HG02973 (cell line): ENCODE data around the gene PJA2.
"Not testable (repeated sequence)": the region's sequence is repeated elsewhere in the genome, so short reads cannot be mapped to it uniquely, and the experiment has no call there.

Experiments used
- ATAC-seq: cut with Tn5 transposase; IDR thresholded peaks from one replicate; pipeline ENCODE4 v1.9.1; 2021; ENCODE audit warnings: moderate library complexity; ENCODE audit not compliant: unreplicated experiment

The PJA2 gene, protein sequence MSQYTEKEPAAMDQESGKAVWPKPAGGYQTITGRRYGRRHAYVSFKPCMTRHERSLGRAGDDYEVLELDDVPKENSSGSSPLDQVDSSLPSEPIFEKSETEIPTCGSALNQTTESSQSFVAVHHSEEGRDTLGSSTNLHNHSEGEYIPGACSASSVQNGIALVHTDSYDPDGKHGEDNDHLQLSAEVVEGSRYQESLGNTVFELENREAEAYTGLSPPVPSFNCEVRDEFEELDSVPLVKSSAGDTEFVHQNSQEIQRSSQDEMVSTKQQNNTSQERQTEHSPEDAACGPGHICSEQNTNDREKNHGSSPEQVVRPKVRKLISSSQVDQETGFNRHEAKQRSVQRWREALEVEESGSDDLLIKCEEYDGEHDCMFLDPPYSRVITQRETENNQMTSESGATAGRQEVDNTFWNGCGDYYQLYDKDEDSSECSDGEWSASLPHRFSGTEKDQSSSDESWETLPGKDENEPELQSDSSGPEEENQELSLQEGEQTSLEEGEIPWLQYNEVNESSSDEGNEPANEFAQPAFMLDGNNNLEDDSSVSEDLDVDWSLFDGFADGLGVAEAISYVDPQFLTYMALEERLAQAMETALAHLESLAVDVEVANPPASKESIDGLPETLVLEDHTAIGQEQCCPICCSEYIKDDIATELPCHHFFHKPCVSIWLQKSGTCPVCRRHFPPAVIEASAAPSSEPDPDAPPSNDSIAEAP

DNA sequence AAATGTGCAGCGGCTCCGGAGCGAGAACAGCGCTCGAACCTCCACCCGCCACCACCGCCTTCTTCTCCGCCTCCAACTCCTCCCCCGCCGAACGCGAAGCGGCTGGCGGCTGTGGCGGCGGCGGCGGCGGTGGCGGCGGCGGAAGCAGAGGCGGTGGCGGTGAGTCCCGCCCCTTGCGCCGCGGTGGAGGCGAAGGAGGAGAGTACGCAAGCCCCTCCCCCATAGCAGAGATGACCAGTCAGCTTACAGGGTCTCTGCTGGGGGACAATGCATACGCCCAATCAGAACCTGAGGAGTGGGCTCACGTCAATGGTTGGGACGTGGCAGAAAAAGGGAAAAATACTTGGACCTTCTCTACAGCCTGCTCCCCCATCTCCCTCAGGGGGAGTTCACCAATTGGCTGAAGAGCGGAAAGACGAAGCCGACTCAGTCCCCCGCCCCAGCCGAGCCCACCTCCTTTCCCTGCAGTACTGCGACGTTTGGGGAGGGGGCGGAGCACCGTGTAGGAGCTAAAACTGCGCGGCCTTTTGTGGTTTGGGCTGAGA, at the start of gene PJA2:
PJA2 (minus strand) TSS at position 131 of the 545 bp plus-strand sequence. CDS start 26,541 bp downstream, outside the sequence.
- ATAC-seq: peak; percentile 80

DNA sequence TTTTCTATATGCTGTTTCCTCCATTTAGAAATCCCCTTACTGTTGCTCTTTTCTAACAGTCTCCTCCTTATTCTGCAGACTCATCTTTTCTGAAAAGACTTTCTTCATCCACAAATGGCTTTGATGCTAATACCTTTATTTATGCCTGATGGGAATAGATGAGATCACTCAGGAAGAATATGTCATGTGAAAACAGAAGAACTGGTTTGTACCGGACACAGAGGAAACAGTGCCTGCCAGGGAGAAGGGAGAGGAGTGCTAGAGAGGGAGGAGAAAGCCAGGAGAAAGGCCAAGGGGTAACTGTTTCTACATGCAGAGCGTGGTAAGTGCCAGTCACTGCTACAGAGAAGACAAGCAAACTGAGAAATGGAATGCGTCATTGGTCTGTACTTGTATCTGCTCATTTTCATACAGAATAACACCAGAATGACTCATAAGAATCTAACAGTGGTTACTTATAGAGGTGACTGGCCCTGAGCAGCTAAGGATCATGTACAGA, 45.9 kb upstream of the PJA2 start:
- ATAC-seq: peak; percentile 100

DNA sequence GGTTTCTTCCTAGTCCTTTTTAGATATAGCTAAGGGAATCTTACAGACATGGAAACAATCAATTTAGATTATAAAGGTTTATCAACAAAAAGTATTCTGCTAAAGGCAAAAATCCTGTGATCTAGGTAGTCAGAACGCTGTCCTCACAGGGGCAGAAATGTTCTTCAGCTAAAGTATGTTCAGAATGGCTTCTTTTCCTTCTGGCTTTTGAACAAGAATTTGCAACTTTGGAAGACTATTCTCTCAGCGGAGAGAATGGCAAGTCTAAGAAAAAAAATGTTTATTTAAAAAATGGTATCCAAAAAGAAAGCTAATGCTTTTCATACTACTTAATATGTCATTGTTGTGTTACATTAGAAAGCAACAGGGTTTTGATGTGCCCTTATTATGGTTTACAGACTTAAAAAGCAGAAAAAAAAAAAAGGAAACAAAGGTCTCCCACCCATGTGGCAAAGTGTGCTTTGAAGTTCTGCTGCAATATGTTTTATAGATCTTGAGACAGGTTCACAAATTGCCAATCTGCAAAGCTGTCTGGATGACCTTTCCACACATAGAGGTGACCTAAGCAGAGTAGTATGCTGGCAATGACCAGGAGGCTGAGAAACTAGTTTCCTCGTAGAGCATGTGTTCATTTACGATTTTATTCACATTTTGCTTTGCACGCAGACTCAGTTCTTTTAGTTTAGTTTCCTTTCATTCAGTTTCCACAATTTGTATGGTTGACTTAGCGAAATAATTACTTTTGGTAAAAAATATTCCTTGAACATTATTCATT, 45.1 kb upstream of the PJA2 start:
- ATAC-seq: no peak

GRCh38 chr5:109453251-109453650, 43.5 kb upstream of the PJA2 start:
- no peak for ATAC-seq

GRCh38 chr5:109452661-109453060, 42.9 kb upstream of the PJA2 start:
- no peak for ATAC-seq

- no peak for ATAC-seq
Observed at GRCh38 chr5:109451146-109451545, 41.4 kb upstream of the PJA2 start.

DNA sequence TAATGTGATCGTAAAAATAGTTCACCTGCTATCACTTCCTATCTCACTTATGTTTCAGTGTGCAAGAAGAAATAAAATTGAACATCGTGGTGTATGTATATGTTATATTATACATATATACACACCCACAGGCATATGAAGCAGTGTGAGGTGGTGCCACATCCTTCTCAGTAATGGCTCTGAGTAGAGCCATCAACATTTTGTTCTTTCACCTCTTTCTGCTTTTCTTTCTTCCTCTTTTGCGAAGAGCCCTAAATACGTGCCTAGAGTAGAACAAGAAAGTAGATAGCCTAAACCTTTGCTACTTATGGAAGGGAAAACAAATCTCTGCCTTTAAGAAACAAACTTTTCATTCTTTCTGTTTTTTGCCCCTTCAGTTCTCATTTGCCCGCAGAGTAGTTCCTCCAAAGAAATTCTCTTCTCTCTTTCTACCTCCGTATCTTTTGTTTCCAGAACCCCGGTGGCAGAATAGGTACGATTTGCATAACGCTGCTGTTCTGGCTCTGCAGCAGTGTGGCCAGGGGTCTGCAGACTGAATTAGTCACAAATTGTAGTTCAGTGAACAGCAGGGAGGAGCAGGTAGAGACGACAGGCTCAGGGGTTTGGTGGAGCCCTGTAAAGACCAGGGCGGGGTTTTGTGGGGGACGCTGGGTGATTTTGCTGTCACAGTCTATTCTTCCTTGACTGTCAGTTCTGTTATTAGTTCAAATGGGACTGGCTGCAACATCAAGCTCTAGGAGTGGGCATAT, 40.5 kb upstream of the PJA2 start:
- no peak for ATAC-seq

GRCh38 chr5:109448838-109449237, 39.1 kb upstream of the PJA2 start:
- ATAC-seq: no peak

- no peak for ATAC-seq
Observed at GRCh38 chr5:109439590-109439989, 29.8 kb upstream of the PJA2 start.

DNA sequence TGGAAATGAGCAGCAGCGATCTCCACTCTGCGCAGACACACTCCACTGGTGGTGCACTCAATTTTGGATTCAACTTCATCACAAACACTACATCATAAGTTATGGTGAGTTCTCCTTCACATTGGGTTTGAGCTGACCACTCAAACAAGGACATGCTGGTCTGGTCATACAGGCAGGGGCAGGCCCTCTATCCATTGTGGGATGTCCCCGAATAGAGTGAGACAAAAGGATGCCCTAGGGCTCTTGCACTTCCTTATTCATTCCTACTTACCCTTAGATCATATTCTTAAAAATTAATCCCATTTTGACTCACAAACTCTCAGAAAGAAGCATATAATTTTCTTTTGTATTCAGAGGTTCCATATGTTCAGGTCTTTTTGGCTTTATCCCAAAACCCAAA, 16.3 kb upstream of the PJA2 start:
- ATAC-seq: no peak

- ATAC-seq: not testable (repeated sequence)
Observed at GRCh38 chr5:109425521-109425920, 15.7 kb upstream of the PJA2 start.

- ATAC-seq: no peak
Observed at GRCh38 chr5:109421956-109422355, 12.2 kb upstream of the PJA2 start.

DNA sequence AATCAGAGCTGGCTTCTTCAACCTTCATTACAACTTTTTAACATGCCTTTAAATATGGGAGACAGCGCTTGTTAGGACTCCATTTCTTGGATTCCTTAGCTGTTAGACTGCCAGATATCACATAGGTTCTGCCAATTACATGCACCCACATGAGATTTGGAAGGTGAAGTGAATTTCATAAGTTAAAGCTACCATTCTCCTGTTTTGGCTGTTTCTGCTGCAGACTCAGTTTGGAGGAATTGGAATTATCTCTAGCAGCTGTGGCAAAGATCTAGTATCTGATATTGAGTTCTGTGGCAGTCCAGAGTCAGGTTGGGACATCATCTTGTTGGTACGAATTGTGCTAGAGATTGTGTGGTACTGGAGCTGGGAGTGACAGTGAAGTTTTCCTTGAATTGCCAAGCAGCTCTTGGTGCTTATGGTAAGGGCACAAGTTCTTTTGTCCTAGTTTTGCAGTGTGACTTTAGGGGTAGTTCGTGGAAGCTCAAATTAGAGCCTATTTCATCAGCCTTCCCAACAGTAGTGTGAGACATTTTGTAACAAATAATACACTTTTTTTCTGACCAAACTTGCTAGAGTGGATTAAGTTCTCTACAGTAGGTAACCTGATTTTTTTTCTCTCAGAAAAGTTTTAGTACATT, 9.1 kb upstream of the PJA2 start:
- ATAC-seq: no peak

GRCh38 chr5:109416882-109417281, 7.1 kb upstream of the PJA2 start:
- no peak for ATAC-seq

GRCh38 chr5:109413921-109414461, 4.2 kb upstream of the PJA2 start:
- ATAC-seq: not testable (repeated sequence)

GRCh38 chr5:109413458-109413857, 3.7 kb upstream of the PJA2 start:
- ATAC-seq: no peak

GRCh38 chr5:109412981-109413402, 3.2 kb upstream of the PJA2 start:
- no peak for ATAC-seq

- ATAC-seq: no peak
Observed at GRCh38 chr5:109411627-109412026, 1.9 kb upstream of the PJA2 start.

- no peak for ATAC-seq
Observed at GRCh38 chr5:109411149-109411514, 1.4 kb upstream of the PJA2 start.
